HG03025 (cell line): ENCODE measurements around the gene FAM117B.

ENCODE experiments used
- ATAC-seq: cut with Tn5 transposase; IDR thresholded peaks from one replicate; pipeline ENCODE4 v1.9.1; 2021; ENCODE audit warnings: mild to moderate bottlenecking, moderate library complexity; ENCODE audit not compliant: unreplicated experiment, low FRiP score

Gene FAM117B

GRCh38 chr2:202634556-202635427 lies at the start of gene FAM117B:
Gene FAM117B (plus strand): TSS chr2:202634969. CDS start chr2:202635188, 219 bp downstream.
- peak; percentile 92 for ATAC-seq

DNA sequence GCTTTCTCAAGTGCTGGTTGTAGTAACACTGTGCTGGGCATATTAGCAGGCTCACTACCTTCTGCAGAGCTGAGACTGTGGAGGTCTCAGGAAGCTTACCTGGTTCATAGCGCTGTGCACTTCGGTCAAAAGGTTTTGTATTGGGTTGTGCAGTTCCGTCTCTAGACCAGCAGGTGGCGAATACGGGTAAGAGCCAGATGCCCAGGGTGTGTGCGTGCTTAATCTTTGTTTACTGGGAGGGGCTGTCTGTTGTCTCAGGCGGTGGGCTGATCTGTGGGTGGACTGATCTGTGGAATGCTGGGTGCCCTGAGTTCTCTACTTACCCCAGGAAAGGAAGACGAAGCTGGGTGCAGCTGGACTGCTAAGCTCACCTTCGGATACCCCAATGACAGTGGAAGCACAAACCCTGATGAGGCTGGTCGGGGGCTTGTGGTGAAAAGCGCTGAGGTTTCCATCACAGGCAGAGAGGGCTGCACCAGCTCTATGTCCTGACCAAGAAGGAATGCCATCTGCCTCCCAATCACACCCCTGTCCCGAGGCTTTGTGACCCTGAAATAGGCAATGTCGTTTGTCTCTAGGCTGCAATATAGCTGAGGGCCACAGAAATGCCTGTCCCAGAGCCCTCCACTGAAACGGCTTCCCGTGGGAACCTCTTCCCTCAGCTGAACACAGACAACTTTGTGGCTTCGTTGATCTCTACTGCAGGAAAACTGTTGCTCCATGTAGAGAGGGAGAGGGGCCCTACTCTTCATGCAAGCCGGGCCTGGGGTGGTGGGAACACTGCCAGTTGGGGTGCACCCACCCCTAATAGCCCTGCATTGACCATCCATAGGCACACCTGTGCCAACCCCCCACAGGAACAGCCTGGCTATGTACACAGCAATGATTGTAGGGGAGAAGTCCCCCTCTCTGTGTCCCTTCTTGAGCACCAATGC lies 45.9 kb upstream of the FAM117B start:
- ATAC-seq, result no peak

DNA sequence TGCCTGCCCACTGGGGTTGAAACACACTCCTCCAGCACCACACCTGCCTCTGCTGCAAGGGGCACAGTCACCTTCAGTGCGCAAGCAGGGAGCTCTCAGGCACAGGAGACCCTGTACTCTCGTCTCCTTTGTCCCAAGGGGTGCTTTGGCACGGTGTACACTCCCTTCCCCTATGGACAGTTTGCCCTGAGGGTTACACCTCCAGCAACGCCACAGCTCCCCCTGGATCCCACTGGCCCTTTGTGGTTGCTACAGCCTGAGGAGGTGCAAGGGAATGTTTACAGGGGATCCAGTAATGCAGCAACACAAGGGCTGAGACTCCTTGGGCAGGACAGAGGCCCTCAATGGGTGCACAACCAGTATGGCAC lies 45.2 kb upstream of the FAM117B start:
- no peak for ATAC-seq

GRCh38 chr2:202592566-202592965 lies 42.2 kb upstream of the FAM117B start:
- ATAC-seq, result no peak

- no peak for ATAC-seq
Measured at GRCh38 chr2:202599105-202599504, 35.7 kb upstream of the FAM117B start.

DNA sequence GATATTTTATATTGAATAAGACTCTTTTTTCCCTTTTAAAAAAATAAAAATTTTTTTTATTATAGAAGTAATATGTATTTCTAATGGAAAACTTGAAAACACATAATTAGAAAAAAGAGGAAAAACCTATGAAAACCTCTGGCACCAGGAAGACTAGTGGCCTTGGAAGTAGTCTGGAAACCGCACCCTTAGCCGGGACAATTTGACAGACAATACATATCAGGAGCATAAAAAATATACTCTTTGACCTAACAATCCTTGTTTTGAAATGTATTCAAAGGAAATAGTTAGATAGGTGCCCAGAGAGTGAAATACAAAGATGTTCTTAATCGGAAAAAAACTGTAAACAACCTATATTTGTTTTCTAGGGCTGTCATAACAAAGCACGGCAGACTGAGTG lies 34.9 kb upstream of the FAM117B start:
- no peak for ATAC-seq

- no peak for ATAC-seq
Measured at GRCh38 chr2:202604699-202605098, 30.1 kb upstream of the FAM117B start.

DNA sequence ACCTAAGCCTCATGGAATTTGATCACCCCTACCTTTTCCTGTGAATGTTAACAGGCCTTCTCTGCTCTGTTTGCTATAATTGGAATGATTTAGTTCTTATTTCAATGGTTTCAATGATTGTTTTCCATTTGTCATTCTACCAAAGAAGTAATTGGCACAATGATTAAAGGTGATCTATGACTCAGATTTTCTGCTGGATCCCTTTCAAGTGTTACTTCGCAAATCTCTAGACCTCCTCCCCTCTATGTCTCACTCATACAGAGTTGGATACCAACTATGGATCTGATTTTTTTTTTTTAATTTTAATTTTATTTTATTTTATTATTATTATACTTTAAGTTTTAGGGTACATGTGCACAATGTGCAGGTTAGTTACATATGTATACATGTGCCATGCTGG lies 29.6 kb upstream of the FAM117B start:
- no peak for ATAC-seq

DNA sequence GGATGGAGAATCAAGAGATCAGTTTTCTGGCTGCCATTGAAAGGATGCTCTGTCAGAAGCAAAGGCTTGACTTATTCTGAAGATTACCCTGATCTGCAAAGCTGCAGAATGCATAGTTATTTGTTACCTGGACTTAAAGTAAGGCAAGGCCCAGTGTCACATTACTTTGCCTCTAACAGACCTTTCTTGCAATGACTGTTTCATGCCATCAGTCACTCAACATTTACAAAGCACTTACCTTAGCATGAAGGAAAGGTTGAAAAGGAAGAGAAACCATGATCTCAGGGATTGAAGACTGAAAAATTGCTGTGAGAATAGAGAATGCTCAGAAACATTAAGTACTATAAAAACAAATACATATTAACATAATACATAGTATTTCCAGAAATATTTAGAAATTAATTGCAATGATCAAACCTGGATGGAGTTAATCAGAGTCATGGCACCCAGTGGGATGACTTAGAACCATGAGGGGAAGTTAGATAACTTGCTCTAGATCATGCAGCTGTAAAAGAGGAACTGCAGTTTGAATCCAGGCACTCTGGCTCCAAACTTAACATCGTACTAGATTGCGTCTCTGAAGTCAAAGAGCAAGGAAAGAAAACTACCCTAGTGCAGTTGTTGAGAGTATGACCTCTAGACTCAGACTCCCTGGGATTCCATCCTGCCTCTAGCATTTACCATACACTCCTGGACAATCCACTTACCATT lies 26.5 kb upstream of the FAM117B start:
- no peak for ATAC-seq

DNA sequence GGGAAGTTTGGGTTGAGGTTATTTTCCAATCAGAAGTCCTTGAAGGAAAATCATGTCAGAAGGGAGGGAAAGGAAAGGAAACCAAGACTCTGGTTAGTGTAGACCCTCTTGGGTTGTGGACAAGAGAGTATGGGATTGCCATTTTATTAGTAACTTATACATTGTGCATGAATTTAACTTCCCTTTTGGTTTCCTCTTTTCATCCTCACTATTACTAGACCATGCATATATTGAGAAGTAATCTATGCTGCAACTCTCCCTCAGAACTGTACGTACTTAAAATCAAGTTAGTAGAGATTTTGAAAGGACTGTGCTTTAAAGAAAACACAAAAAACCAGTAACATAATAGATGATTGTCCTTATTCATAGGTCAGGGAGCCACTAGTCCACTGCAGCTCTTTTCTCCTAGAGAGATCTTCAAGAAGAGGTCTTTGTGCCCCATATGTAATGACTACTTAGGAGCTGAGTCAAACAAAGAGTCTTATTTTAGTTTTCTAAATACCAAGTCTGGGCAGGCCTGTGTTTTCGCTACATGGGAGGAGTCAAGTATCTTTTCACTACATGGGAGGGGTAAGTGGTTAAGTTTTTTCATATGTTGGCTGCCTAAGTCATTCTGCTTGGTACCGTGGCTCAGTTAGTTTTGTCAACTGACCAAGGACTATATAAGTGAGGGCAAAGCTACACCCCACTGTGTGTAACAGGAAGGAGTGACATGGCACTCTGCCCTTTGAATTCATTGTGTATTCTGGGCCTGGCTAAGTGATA lies 25.2 kb upstream of the FAM117B start:
- ATAC-seq, result peak; percentile 88

DNA sequence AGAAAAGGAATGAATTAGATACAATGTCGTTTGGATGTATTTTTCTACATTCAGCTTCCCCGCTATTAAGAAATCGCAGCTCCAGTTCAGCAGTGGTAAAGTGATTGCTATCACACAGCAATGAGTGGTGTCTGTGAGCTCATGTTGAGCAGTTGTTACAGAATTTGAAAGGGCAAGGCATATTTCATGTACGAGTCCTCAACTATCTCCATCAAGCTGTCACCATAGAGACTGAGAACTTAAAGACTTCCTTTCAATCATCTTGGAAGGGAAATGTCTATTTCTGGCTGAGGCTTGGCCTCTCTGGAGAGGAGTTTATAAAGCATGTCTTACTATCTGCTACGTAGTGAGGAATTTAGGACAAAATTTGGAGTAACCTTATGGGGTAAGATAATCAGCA lies 24.4 kb upstream of the FAM117B start:
- no peak for ATAC-seq

- no peak for ATAC-seq
Measured at GRCh38 chr2:202612145-202612544, 22.6 kb upstream of the FAM117B start.

DNA sequence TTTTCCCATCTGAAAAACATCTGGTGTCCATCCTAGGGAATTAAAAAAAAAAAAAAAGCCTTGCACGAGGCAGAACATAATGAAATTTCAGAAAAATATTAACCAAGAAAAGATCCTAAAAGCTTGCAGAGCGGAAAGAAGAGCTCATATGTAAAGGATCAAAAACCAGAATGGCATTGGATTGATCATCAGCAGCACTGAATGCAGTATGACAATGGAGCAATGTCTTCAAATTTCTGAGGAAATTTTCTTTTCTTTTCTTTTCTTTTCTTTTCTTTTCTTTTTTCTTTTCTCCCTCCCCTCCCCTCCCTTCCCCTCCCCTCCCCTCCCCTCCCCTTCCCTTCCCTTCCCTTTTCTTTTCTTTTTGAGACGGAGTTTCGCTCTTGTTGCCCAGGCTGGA lies 21.3 kb upstream of the FAM117B start:
- ATAC-seq, result no peak

DNA sequence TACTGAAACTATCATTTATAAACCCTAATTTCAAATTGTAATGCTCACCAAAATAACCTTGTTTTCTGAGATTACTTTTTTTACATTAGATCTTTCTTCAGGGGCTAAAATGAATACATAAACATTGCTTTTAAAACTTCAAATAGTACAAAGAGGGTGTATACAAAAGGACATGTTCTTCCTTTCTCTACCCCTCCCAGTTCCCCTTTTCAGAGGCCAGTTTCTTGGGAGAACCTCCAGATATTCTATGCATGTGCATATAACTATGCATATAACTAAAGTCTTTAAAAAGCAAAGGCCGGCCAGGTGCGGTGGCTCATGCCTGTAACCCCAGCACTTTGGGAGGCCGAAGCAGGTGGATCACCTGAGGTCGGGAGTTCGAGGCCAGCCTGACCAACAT lies 10.6 kb upstream of the FAM117B start:
- ATAC-seq, result no peak

- no peak for ATAC-seq
Measured at GRCh38 chr2:202627042-202627441, 7.7 kb upstream of the FAM117B start.

- no peak for ATAC-seq
Measured at GRCh38 chr2:202628646-202629198, 6.0 kb upstream of the FAM117B start.

DNA sequence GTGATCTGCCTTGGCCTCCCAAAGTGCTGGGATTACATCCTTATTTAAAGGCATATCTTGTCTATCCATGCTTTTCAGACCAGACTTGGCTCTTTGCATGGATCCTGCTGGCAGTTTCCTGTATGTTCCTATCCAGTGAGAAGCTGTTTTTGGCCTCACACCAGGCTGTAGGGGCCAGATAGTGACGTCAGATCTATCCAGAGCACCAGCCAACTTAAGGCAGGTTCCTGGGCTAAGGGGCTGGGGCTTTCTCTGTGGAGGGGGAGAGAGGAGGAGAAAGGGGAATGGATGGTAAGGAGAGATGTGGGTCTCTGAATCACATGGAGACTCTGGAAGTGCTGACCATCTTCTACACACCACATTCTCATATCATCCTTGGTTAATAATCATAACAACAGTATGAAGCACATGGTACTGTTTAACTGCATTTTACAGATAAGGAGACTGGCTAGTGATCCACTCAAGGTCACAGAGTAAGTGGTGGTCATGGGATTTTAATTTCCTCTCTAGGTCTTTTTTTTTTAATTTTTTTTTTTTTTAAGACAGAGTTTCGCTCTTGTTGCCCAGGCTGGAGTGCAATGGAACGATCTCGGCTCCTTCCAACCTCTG lies 2.0 kb upstream of the FAM117B start:
- no peak for ATAC-seq

DNA sequence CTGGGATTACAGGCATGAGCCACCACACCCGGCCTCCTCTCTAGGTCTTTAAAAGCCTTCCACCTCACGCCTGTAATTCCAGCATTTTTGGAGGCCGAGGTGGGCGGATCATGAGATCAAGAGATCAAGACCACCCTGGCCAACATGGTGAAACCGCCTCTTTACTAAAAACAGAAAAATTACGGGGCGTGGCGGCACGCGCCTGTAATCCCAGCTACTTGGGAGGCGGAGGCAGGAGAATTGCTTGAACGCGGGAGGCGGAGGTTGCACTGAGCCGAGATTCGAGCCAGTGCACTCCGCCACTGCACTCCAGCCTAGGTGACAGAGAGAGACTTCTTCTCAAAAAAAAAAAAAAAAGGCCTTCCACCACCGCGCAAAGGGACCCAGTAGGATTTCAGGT lies 1.3 kb upstream of the FAM117B start:
- no peak for ATAC-seq

- ATAC-seq, result peak; percentile 48
Measured at GRCh38 chr2:202635428-202636212, 851 bp downstream of the FAM117B start.
